K562 (cell line): ENCODE results near the gene S100A8. TPM values are rescaled to one million over a fixed set of nuclear protein-coding genes. Genes with fewer than 3 reads are reported as not detected.
A peak's percentile ranks its signal among the peaks of the same experiment; 100 is the strongest.

Experiments
- CREB1 ChIP-seq, 2 experiments: sonication (generic) in 1 of 2; formaldehyde crosslinking in 1 of 2; IDR thresholded peaks; 2 replicates each; pipeline versions ENCODE4 v1.6.1 to v1.8.0; 2012 to 2022; ENCODE audit warnings: inconsistent platforms in 1 of 2, mild to moderate bottlenecking in 1 of 2, missing genetic modification reagents in 1 of 2, moderate library complexity in 1 of 2
- CREM ChIP-seq: IDR thresholded peaks from 2 replicates; pipeline ENCODE4 v1.6.1; 2014; ENCODE audit warnings: antibody characterized with exemption, low read depth
- EHMT2 ChIP-seq: fragments of 450-650 bp; IDR thresholded peaks from 2 replicates; pipeline ENCODE4 v1.6.1; 2018; ENCODE audit warnings: antibody characterized with exemption
- ETV5 ChIP-seq: sonication (generic); formaldehyde crosslinking; IDR thresholded peaks from 2 replicates; pipeline ENCODE4 v1.4.0; 2020; ENCODE audit warnings: low read depth, mild to moderate bottlenecking, missing genetic modification reagents
- FOXP1 ChIP-seq: sonication (generic); formaldehyde crosslinking; IDR thresholded peaks from 2 replicates; pipeline ENCODE4 v1.8.0; 2022; ENCODE audit warnings: mild to moderate bottlenecking, missing genetic modification reagents
- RAD51 ChIP-seq: fragments of 450-650 bp; IDR thresholded peaks from 2 replicates; pipeline ENCODE4 v1.7.1; 2016; ENCODE audit warnings: low read depth, mild to moderate bottlenecking, borderline replicate concordance
- RCOR1 ChIP-seq, 2 experiments: IDR thresholded peaks; 2 replicates each; pipeline ENCODE4 v1.6.1; 2012; ENCODE audit warnings: low read depth in 2 of 2, low read length in 2 of 2, borderline replicate concordance in 1 of 2, improper control_type of control experiment in 1 of 2
- SMAD4 ChIP-seq: fragments of 250-450 bp; sonication (Bioruptor Pico); conservative IDR thresholded peaks from 2 replicates; pipeline ENCODE4 v1.8.0; 2021; ENCODE audit warnings: inconsistent platforms, mild to moderate bottlenecking, moderate library complexity
- TAF15 ChIP-seq: fragments of 200-400 bp; formaldehyde crosslinking; IDR thresholded peaks from 2 replicates; pipeline ENCODE4 v1.6.1; 2017; ENCODE audit warnings: mild to moderate bottlenecking, low read depth, low read length, moderate library complexity
- TEAD1 ChIP-seq, 2 experiments: fragments of 450-650 bp in 1 of 2; sonication (generic) in 1 of 2; formaldehyde crosslinking; IDR thresholded peaks; 2 replicates each; pipeline versions ENCODE4 v1.4.0 to v1.8.0; 2020 to 2022; ENCODE audit warnings: mild to moderate bottlenecking in 2 of 2, missing genetic modification reagents in 1 of 2
- YY1 ChIP-seq, 3 experiments: IDR thresholded peaks; 2 replicates each; pipeline ENCODE4 v1.6.1; 2011; ENCODE audit warnings: low read length in 2 of 3, mild to moderate bottlenecking in 2 of 3, moderate library complexity in 2 of 3, borderline replicate concordance in 1 of 3, control low read depth in 1 of 3, low read depth in 1 of 3; ENCODE audit not compliant: insufficient read depth in 3 of 3, insufficient replicate concordance in 2 of 3, control insufficient read depth in 1 of 3, insufficient read length in 1 of 3; ENCODE audit errors: extremely low read depth in 1 of 3
- ZNF184 ChIP-seq: sonication (generic); formaldehyde crosslinking; IDR thresholded peaks from 2 replicates; pipeline ENCODE4 v1.5.0; 2020; ENCODE audit warnings: missing genetic modification reagents
- ZNF263 ChIP-seq: sonication (generic); formaldehyde crosslinking; IDR thresholded peaks from 2 replicates; pipeline ENCODE4 v1.8.0; 2022; ENCODE audit warnings: mild to moderate bottlenecking, missing genetic modification reagents, borderline replicate concordance
- polyA plus RNA-seq, 8 experiments: library from polyadenylated mRNA; depleted of rRNA in 4 of 8; stranded (reverse) in 5 of 8; unstranded in 3 of 8; fragments of >200 nt; fragmentation: Nextera tagmentation in 2 of 8; fragmentation: Illumina TruSeq in 1 of 8; extraction: Ambion mirVana in 2 of 8; extraction: Trizol in 1 of 8; gene quantifications; 2 replicates each; pipeline versions ENCODE4 v1.2.1 to v1.2.3, GENCODE V29; 2011 to 2014; ENCODE audit warnings: inconsistent platforms in 1 of 8, missing spikeins in 1 of 8
- total RNA-seq, 7 experiments: library from RNA; depleted of rRNA in 6 of 7; stranded (reverse); fragments of >200 nt in 6 of 7; fragmentation: Illumina TruSeq in 2 of 7; extraction: Trizol in 2 of 7; gene quantifications; 2 replicates each; pipeline versions ENCODE4 v1.2.1 to v1.2.3, GENCODE V29; 2011 to 2021; ENCODE audit warnings: low replicate concordance in 1 of 7
- TF ChIP-seq, protein P1 (sequence below): sonication (generic); formaldehyde crosslinking; IDR thresholded peaks from 2 replicates; pipeline ENCODE4 v1.9.0; 2022; ENCODE audit warnings: mild to moderate bottlenecking, missing genetic modification reagents
- TF ChIP-seq, protein P2 (sequence below): sonication (generic); formaldehyde crosslinking; IDR thresholded peaks from 2 replicates; pipeline ENCODE4 v1.8.0; 2022; ENCODE audit warnings: missing genetic modification reagents, mild to moderate bottlenecking, moderate library complexity, borderline replicate concordance
- TF ChIP-seq, protein P3 (sequence below): IDR thresholded peaks from 2 replicates; pipeline ENCODE4 v1.6.1; 2011; ENCODE audit warnings: borderline replicate concordance, low read depth, mild to moderate bottlenecking, moderate library complexity, low read length; ENCODE audit not compliant: insufficient read depth, poor library complexity, severe bottlenecking

The S100A8 gene
- total and polyA plus RNA-seq, 9 of the 15 experiments (the other 6 are each of a cell fraction or from before 2014, with no cell fraction given) = 0.15 to 0.60 TPM; not detected in 7

DNA sequence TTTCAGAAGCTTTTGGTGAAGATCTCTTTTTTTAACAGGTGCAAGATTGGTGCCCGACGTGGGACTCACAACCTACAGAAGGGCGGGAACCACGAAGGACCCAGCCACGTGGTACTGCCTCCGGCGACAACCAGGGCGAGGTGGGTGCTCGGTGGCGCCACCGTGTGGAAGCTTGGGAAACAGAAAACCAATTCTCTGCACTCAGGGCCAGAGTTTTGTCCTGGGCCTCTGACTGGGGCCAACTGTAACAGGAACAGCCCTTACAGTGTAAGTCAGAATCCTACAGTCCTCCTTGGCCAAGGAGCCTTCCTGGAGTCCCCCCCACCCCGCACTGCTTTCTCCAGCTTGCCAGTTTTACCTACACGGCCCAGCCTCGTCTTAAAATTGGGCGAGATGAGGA is 13.9 kb upstream of the S100A8 start (continued):
- peak in 2 of 3 experiments; percentile 15 to 18 for TF ChIP-seq YY1 (IDR thresholded peaks at IDR 0.05; ENCODE audit: borderline replicate concordance in 1 of 3, control insufficient read depth in 1 of 3, extremely low read depth in 1 of 3, insufficient read depth in 3 of 3, insufficient read length in 1 of 3, insufficient replicate concordance in 2 of 3, low read depth in 1 of 3, low read length in 2 of 3)
- no peak for TF ChIP-seq TAF15
- peak in 1 of 2 experiments; percentile 72; a peak in 1 of 4 replicates for TF ChIP-seq TEAD1 (CRISPR knock-in tag; IDR thresholded peaks at IDR 0.05)
- TF ChIP-seq ETV5 (CRISPR knock-in tag) = peak; percentile 47; the same call in 1 of the 2 replicates
- TF ChIP-seq, protein P1, sequence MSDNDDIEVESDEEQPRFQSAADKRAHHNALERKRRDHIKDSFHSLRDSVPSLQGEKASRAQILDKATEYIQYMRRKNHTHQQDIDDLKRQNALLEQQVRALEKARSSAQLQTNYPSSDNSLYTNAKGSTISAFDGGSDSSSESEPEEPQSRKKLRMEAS (CRISPR knock-in tag) = peak; percentile 98
- TF ChIP-seq EHMT2 = no peak
- TF ChIP-seq, protein P2, sequence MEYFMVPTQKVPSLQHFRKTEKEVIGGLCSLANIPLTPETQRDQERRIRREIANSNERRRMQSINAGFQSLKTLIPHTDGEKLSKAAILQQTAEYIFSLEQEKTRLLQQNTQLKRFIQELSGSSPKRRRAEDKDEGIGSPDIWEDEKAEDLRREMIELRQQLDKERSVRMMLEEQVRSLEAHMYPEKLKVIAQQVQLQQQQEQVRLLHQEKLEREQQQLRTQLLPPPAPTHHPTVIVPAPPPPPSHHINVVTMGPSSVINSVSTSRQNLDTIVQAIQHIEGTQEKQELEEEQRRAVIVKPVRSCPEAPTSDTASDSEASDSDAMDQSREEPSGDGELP (CRISPR knock-in tag) = peak; percentile 78
- TF ChIP-seq, protein P3, sequence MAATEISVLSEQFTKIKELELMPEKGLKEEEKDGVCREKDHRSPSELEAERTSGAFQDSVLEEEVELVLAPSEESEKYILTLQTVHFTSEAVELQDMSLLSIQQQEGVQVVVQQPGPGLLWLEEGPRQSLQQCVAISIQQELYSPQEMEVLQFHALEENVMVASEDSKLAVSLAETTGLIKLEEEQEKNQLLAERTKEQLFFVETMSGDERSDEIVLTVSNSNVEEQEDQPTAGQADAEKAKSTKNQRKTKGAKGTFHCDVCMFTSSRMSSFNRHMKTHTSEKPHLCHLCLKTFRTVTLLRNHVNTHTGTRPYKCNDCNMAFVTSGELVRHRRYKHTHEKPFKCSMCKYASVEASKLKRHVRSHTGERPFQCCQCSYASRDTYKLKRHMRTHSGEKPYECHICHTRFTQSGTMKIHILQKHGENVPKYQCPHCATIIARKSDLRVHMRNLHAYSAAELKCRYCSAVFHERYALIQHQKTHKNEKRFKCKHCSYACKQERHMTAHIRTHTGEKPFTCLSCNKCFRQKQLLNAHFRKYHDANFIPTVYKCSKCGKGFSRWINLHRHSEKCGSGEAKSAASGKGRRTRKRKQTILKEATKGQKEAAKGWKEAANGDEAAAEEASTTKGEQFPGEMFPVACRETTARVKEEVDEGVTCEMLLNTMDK = peak; percentile 30
- 0 out of 2 replicates have a peak, but pooled peaks have one; percentile 14 for TF ChIP-seq SMAD4 (CRISPR knock-in tag)
- TF ChIP-seq RAD51 = peak; percentile 74; the same call in 1 of the 2 replicates
- TF ChIP-seq RCOR1 (IDR thresholded peaks at IDR 0.05; ENCODE audit: borderline replicate concordance in 1 of 2, low read depth in 2 of 2, low read length in 2 of 2) = 0 out of 4 replicates have a peak, but pooled peaks of 1 of the 2 experiments have one; percentile 34
- peak; percentile 52; the same call in 1 of the 2 replicates for TF ChIP-seq ZNF263
- TF ChIP-seq CREM = 0 out of 2 replicates have a peak, but pooled peaks have one; percentile 29
- TF ChIP-seq CREB1 (IDR thresholded peaks at IDR 0.05) = no peak
- TF ChIP-seq CREB1 (CRISPR knock-in tag; IDR thresholded peaks at IDR 0.05) = peak; percentile 60
- peak; percentile 72; the same call in 1 of the 2 replicates for TF ChIP-seq FOXP1 (CRISPR knock-in tag)
- TF ChIP-seq ZNF184 (CRISPR knock-in tag) = peak; percentile 87
